ENCODE data around the gene ABCA2. TPM values are rescaled to one million over a fixed set of nuclear protein-coding genes. Genes with fewer than 3 reads are reported as not detected.

The ABCA2 gene
- total RNA-seq, 1 experiment from 2014 or later: 27.0 TPM

DNA sequence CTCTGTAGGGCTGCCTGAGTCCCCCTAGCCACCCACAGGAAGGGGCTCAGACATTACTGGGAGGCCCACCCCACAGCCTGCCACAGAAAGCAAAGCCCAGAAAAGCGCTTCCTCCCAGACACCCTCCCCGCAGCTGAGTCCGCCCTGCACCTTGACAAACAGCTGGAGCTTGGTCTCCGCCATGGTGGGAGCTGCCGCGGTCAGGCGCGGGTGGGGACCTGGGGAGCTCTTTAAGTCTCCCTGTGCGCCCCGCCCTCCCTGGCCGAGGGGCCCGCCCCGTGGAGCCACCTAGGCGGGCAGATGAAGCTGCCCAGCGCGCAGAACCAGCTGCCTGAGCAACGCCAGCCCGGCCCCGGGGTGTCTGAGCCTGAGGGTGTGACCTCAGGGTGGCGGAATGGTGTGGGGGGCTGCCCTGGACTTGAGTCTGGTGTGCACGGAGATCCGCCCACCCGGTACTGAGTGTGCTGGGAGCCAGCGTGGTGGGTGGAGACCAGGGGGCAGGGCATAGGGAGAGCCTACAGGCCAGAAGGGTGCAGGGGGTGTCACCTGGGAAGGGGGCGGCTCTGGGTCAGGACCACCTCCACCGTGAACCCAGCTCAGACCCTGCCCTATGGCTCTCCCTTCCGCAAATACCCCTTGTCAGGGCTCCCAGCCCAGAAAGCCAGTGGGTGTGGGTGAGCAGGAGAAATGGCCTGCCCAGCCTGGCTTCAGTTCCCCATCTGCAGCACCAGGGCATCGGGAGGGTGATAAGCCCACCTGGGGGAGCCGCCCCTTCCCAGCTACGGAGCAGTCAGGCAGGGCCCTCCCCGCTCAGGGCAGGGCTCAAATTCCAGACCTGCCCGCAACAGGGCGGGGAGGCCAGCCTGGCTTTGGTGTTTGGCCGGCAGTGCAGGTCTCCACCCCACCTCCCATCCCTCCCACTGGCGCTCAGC lies 31.4 kb downstream of the ABCA2 start, which contains the start of gene CLIC3:
Gene CLIC3, minus strand, starts transcription at position 208 of the 932 bp plus-strand sequence. Its CDS starts 25 bp downstream, at position 183.
- Histone ChIP-seq H3K36me3 (ENCODE audit: control insufficient read depth, insufficient read depth, low read length) (no peaks in the 10 kb centered on the region; the same call in 1 of the 2 replicates), H3K27me3 (ENCODE audit: control insufficient read depth, insufficient read depth, low read length) (no peaks in the 10 kb centered on the region), H3K9me3 (ENCODE audit: control insufficient read depth, insufficient read depth, low read depth, low read length) (no peaks in the 10 kb centered on the region), H3K4me1 (ENCODE audit: control insufficient read depth, insufficient read depth, low read length) (peaks cover 14% of the 10 kb centered on the region), H3K4me3 (ENCODE audit: low read depth in 2 of 2, low read length in 2 of 2) (peak within 1 kb of the TSS; percentile 17 to 31), H3K27ac (ENCODE audit: low read length) (peak within 1 kb of the TSS; percentile 44)
- peak; percentile 40 for ATAC-seq
- no TSS peak for BruUV-seq (replicated peaks)
- TF ChIP-seq POLR2AphosphoS5 (IDR thresholded peaks at IDR 0.05; ENCODE audit: low read depth, low read length) (0 out of 2 replicates have a peak, but pooled peaks have one; percentile 19), SIN3A (IDR thresholded peaks at IDR 0.05; ENCODE audit: borderline replicate concordance, insufficient read depth, low read depth, low read length) (no peak)
- POLR2A ChIA-PET: no interaction called here
- intact Hi-C loops (cut with micrococcal nuclease; ENCODE audit: unreplicated experiment) (no loop called here), in situ Hi-C loops (cut with HindIII; ENCODE audit: low pct_unique_long_range_greater_than_20kb, low sequenced_read_pairs) (no loop called here)
- CTCF ChIA-PET: interaction anchor here (0.7 kb wide), 2 partner anchors 33 to 49 kb away, joined by 3 to 4 read pairs; no protein-coding TSS in a partner anchor
- DNase-seq (ENCODE audit: low read depth, low spot score): no peak

DNA sequence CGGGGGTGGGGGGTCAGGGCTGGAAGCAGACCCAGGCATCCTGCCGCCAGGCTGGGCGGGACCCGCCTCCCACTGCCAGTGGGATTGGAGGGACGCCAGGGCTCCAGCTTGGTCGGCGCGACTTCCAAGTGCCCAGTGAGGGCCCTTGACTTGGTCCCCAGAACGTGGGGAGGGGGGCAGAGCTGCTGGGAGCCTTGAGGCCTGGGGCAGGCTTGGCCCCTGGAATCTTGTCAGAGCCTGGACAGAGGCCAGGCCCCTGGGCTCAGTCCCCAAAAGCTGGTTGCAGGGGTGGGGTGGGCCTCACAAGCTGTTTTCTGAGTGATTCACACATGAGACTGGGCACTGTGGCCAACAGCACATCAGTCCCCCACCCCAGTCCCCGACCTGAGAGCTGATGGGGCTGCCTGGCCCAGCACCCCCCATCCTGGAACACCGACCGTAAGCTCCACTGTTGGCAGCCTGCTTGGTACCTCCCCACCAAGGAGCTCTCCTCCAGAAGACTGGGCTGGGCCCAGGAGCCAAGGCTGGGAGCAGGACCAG lies 32.2 kb downstream of the ABCA2 start:
- peak overlapping the region; percentile 44 for H3K27ac ChIP-seq (ENCODE audit: low read length)
- intact Hi-C loops (cut with micrococcal nuclease; ENCODE audit: unreplicated experiment): no loop called here
- TF ChIP-seq TCF7L2 (IDR thresholded peaks at IDR 0.05; ENCODE audit: low read depth, low read length) (no peak), POLR2AphosphoS5 (IDR thresholded peaks at IDR 0.05; ENCODE audit: low read depth, low read length) (no peak), SIN3A (IDR thresholded peaks at IDR 0.05; ENCODE audit: borderline replicate concordance, insufficient read depth, low read depth, low read length) (no peak)
- TF ChIP-seq, protein P1, sequence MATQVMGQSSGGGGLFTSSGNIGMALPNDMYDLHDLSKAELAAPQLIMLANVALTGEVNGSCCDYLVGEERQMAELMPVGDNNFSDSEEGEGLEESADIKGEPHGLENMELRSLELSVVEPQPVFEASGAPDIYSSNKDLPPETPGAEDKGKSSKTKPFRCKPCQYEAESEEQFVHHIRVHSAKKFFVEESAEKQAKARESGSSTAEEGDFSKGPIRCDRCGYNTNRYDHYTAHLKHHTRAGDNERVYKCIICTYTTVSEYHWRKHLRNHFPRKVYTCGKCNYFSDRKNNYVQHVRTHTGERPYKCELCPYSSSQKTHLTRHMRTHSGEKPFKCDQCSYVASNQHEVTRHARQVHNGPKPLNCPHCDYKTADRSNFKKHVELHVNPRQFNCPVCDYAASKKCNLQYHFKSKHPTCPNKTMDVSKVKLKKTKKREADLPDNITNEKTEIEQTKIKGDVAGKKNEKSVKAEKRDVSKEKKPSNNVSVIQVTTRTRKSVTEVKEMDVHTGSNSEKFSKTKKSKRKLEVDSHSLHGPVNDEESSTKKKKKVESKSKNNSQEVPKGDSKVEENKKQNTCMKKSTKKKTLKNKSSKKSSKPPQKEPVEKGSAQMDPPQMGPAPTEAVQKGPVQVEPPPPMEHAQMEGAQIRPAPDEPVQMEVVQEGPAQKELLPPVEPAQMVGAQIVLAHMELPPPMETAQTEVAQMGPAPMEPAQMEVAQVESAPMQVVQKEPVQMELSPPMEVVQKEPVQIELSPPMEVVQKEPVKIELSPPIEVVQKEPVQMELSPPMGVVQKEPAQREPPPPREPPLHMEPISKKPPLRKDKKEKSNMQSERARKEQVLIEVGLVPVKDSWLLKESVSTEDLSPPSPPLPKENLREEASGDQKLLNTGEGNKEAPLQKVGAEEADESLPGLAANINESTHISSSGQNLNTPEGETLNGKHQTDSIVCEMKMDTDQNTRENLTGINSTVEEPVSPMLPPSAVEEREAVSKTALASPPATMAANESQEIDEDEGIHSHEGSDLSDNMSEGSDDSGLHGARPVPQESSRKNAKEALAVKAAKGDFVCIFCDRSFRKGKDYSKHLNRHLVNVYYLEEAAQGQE (IDR thresholded peaks at IDR 0.05; ENCODE audit: insufficient read depth in 1 of 2, low read depth in 2 of 2, low read length in 1 of 2): no peak
- TF ChIP-seq, protein P2, sequence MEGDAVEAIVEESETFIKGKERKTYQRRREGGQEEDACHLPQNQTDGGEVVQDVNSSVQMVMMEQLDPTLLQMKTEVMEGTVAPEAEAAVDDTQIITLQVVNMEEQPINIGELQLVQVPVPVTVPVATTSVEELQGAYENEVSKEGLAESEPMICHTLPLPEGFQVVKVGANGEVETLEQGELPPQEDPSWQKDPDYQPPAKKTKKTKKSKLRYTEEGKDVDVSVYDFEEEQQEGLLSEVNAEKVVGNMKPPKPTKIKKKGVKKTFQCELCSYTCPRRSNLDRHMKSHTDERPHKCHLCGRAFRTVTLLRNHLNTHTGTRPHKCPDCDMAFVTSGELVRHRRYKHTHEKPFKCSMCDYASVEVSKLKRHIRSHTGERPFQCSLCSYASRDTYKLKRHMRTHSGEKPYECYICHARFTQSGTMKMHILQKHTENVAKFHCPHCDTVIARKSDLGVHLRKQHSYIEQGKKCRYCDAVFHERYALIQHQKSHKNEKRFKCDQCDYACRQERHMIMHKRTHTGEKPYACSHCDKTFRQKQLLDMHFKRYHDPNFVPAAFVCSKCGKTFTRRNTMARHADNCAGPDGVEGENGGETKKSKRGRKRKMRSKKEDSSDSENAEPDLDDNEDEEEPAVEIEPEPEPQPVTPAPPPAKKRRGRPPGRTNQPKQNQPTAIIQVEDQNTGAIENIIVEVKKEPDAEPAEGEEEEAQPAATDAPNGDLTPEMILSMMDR (IDR thresholded peaks at IDR 0.05): no peak
- H3K9me3 ChIP-seq (ENCODE audit: control insufficient read depth, insufficient read depth, low read depth, low read length): no peaks in the 10 kb centered on the region
- DNase-seq (ENCODE audit: low read depth, low spot score) (no peak), ATAC-seq (peak; percentile 19; the same call in 1 of the 2 replicates)
- in situ Hi-C loops (cut with HindIII; ENCODE audit: low pct_unique_long_range_greater_than_20kb, low sequenced_read_pairs): no loop called here
- BruUV-seq (replicated peaks): no TSS peak
- H3K4me1 ChIP-seq (ENCODE audit: control insufficient read depth, insufficient read depth, low read length): peaks cover 17% of the 10 kb centered on the region
- POLR2A ChIA-PET: interaction anchor here (0.7 kb wide), 1 partner anchor 90 kb away, joined by 4 read pairs; no protein-coding TSS in a partner anchor
- no peaks in the 10 kb centered on the region; the same call in 1 of the 2 replicates for H3K36me3 ChIP-seq (ENCODE audit: control insufficient read depth, insufficient read depth, low read length)
- CTCF ChIA-PET: interaction anchor here (0.7 kb wide), 1 partner anchor 48 kb away, joined by 4 read pairs; no protein-coding TSS in a partner anchor
- H3K27me3 ChIP-seq (ENCODE audit: control insufficient read depth, insufficient read depth, low read length): no peaks in the 10 kb centered on the region
- H3K4me3 ChIP-seq (ENCODE audit: low read depth in 2 of 2, low read length in 2 of 2): peak overlapping the region; percentile 17 to 31
